CD4-positive, alpha-beta T cell treated with Interferon alpha-2 for 1 hour (primary cell): ENCODE data around the gene BLOC1S6.

ENCODE experiments used
- DNase-seq, 2 donors: peaks; one replicate each; pipeline ENCODE4 v3.0.0-alpha.2; 2020 to 2022

BLOC1S6 gene, protein sequence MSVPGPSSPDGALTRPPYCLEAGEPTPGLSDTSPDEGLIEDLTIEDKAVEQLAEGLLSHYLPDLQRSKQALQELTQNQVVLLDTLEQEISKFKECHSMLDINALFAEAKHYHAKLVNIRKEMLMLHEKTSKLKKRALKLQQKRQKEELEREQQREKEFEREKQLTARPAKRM

DNA sequence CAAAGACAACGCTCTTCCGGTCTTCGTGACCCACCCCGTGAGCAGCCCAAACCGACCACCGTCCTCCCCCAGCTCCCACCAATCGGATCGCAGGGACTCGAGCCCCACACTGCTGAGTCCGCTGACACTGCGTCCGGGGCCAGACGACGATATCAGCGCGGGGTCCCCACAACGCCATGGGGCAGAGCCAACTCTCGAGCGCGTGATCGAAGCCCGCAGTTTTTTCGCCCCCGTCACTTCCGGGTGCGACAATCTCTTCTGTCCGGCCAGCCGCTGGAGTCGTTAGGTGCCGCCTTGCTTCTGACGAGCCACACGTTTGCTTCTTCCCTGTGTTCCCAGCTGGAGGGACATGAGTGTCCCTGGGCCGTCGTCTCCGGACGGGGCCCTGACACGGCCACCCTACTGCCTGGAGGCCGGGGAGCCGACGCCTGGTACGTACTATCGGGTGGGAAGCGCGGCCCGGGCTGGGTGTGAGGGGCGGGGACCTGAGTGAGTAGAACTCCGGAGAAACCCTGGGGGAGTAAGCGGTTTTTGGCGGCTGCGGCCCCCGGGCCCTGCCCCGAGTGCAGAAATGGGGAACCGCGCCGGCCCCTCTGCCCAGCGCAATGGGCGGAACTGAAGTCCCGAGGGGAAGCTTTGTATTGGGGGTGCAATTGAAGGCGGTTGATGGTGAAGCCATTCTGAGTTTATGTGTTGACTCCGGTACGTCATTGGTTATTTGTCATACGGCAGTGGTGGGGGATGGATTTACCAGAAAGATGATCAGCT is at the start of gene BLOC1S6:
BLOC1S6 (plus strand) TSS at position 285 of the 768 bp plus-strand sequence; CDS start at position 350, 65 bp downstream.
- peak; percentile 91 to 93 for DNase-seq

DNA sequence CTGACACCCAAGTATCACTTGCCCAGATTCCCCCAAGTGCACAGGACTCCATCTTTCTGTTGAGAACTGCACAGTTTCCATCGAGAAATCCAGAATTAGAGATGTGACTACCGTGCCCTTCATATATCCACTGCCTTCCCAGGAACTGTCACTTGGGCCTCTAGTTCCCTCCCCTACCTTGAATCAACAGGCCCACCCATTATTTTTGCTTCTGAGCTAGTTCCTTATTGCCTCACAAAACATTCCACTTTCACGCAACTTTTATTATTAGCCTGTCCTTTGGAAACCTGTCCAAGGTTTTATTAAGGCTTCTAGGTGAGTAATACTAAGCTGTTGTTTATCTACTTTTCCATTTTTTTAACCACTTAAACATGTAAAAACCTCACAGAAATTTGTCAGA is 47.5 kb upstream of the BLOC1S6 start:
- no peak for DNase-seq

GRCh38 chr15:45540531-45540930 is 46.6 kb upstream of the BLOC1S6 start:
- DNase-seq, result no peak

DNA sequence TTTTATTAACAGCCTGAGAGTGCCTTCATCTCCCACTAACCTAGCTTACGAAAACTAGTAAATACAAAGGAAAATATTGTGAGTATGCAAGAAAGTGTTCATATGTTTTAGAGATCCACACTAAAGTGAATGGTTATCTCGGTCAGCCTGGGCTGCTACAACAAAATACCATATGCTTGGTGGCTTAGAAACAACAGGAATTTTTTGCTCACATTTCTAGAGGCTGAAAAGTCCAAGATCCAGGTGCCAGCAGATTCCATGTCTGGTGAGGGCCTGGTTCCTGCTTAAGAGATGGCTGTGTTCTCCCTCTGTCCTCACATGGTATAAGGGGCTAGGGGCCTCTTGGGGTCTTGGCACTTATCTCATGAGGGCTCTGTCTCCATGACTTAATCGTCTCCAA is 44.1 kb upstream of the BLOC1S6 start:
- DNase-seq, result no peak

- no peak for DNase-seq
These were observed 42.7 kb upstream of the BLOC1S6 start for GRCh38 chr15:45544266-45545023.

DNA sequence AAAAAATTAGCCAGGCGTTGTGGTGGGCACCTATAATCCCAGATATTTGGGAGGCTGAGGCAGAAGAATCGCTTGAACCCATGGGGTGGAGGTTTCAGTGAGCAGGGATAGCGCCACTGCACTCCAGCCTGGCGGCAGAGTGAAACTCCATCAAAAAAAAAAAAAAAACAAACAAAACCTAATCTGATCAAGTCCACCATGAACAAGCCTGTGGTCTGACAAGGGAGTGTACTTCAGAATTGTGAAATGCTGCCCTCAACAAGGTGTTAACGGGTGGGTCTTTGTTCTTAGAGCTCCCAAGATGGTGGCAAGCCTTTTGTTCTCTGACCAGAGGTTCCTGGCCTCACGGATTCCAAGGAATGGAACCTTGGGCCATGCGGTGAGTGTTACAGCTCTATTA is 40.4 kb upstream of the BLOC1S6 start:
- no peak for DNase-seq

DNA sequence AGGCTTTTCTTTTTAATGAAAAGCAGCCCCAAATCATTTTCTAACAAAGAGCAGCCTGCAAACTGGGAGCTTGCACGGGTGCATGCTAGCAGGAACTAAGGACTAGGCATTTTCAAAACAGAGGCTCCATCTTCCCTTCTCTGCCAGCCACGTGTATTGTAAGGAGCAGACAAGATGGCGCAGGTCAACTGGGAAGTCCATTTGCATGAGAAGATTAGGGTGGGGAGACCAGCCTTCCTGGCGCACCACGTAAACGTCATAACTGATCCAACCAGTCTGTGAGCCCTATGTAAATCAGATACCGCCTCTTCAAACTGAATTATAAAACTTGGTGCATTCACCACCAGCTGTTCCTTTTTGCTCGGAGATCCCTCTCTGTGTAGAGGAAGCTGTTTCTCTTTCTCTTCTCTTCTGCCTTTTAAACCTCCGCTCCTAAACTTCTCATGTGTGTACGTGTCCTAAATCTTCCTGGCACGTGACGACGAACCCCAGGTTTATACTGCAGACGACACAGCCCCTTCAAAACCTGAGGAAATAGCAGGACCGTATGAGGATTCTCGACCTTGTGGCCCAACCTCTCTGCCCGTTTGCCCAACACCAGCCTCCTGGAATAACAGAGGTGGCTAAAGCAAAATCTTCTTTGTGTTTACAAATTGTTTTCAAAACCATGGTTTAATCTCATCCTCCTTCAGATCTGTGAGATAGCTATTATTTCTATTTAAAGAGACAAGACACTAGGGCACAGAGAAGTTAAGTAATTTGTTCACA is 38.2 kb upstream of the BLOC1S6 start:
- DNase-seq, result no peak

- no peak for DNase-seq
These were observed 37.5 kb upstream of the BLOC1S6 start for GRCh38 chr15:45549541-45550220.

- DNase-seq, result no peak
These were observed 36.7 kb upstream of the BLOC1S6 start for GRCh38 chr15:45550436-45550835.

- no peak for DNase-seq
These were observed 35.5 kb upstream of the BLOC1S6 start for GRCh38 chr15:45551676-45552075.

GRCh38 chr15:45555934-45556608 is 31.1 kb upstream of the BLOC1S6 start:
- DNase-seq, result no peak

DNA sequence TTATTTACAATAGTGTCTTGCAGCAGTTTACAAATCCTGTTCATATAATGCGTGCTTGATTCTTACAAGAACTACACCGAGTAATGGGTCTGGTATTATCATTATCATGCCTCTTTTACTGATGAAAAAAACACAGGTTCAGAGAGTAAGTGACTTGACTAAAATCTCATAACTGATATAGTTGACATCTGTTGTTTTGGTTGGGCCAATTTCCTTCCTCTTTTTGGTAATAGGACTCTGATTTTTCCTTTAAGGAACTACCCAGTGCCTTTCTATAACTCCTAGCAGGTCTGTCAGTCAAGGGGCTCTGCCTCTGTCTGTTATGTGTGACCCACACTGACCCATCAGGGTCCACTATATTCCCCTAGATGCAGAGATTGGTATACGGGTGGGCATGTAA is 14.6 kb upstream of the BLOC1S6 start:
- no peak for DNase-seq

GRCh38 chr15:45573961-45574629 is 13.1 kb upstream of the BLOC1S6 start:
- peak; percentile 9 to 24 for DNase-seq

DNA sequence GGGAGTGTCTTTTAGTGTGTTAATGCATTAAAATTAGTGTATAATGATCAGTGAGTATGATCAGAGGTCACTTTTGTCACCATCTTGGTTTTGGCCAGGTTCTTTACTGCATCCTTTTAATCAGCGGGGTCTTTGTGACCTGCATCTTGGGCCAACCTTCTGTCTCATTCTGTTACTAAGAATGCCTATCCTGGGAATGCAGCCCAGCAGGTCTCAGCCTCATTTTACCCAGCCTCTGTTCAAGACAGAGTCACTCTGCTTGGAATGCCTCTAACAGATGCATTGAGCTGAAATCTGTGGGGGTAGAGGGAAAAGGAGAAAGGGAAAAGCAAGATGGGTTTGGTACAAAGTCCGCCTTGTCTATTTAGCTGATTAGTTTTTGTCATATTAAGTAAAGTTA is 5.3 kb upstream of the BLOC1S6 start:
- no peak for DNase-seq

GRCh38 chr15:45583731-45584639 is 3.2 kb upstream of the BLOC1S6 start:
- DNase-seq, result peak; percentile 51 to 79

DNA sequence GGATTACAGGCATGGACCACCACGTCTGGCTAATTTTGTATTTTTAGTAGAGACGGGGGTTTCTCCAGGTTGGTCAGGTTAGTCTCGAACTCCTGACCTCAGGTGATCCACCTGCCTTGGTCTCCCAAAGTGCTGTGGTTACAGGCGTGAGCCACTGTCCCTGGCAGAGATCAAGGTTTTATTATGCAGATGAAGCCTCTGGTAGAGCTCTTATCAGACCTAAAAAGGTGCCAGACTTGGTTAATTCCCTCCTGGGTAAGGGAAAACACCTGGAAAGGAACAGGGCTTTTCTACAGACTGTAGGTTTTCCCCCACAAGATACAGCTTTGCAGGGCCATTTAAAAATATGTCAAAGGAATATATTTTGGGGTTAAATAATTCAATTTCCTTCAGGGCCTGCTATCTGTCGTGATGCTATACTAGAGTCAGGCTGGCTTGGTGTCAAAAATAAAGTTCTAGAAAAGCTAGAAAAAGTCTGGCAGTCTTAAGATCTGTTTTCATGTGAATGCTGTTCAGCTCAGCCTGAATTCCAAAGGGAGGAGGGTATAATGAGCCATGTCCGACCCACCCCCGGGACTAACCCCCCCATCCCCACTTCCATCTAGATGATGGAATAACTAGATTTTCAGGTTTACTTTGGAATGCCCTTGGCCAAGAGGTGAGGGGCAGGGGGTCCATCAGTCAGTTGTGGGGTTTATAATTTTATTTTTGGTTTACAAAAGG is 1.9 kb upstream of the BLOC1S6 start:
- no peak for DNase-seq

DNA sequence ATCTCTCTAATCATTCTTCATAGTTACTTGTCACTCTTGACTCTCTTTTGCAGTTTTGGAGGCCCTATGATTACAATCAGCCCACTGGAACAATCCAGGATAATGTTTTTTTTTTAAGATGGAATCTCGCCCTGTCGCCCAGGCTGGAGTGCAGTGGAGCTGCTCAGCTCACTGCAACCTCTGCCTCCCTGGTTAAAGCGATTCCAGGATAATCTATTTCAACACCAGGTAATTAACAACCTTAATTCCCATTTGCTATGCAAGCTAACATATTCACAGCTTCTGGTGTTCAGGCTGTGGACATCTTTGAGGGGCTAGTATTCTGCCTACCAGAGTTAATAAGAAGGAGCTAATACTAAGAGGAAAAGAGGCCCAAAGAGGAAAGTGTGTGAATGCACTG is 1.1 kb upstream of the BLOC1S6 start:
- DNase-seq, result no peak

DNA sequence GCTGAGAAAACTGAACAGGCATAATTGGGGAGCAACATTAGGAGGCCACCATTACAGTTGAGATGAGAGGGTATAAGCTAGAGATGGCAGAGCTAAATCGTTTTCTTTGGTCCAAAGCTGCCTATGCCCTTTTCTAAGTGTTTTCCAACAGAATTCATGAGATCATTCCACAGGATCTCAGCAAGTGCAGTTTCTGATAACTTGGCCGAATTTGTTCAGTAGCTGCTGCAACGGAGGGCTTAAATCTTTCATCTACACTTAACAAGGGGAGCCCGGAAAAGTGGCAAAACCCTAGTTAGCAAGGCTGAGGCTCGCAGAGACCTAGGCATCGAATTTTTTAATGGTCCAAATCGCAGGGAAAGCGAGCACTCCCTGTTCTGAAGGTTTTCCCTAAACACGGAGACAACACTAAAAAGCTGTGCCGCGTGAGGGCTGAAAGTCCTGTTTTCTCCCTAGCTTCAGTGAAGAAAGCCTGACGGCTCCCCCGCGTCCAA is 531 bp upstream of the BLOC1S6 start:
- DNase-seq, result no peak

- no peak for DNase-seq
These were observed 638 bp downstream of the BLOC1S6 start for GRCh38 chr15:45587863-45588170.
